ENCODE data around the gene WBP1.

GRCh38 chr2:74417197-74417596 is 41.0 kb upstream of the WBP1 start:
- TF ChIP-seq POLR2A (IDR thresholded peaks at IDR 0.05; ENCODE audit: low read depth) (no peak), CTCF (IDR thresholded peaks at IDR 0.05) (no peak)

Measured in esophagus muscularis mucosa (tissue), 3 donors.